SIG-M5 treated with dmso at 0.1 percent for 504 hours (cell line): ENCODE results near the gene PRR7.

Experiments
- DNase-seq: peaks from one replicate; lab custom pipeline; 2025; ENCODE audit not compliant: unreplicated experiment; lab: John Stamatoyannopoulos, UW

PRR7 gene

DNA sequence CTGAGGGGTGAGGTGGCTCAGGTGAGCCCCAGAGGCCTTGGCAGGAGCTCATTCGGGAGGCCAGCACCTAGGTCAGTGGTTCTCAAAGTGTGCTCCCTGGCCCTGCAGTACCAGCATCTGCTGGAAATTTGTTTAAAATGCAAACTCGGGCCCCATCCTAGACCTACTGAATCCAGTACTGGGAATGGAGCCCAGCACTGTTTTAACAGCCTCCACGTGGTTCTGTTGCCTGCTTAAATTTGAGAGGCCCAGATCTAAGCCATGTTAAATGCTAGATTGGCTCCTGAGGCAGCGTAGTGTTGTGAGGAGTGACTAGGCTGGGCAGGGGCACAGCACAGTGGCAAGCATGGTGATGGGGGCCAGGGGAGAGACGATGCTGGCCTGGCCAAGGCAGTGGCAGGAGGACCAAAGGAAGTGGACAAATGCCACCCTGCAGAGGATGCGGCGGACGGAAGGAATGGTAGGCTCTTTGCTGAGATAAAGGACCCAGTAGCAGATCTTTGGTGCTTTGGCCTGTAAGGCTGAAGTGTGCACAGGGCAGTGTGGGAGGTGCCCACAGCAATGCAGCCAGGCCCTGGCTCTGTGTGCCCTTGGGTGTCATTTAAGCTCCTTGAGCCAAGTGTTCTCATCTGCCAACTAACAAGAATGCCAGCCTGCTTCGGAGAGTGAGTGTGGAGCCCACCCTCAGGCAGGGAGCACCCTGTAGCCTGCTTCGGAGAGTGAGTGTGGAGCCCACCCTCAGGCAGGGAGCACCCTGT lies 4.2 kb downstream of the PRR7 start:
- no peak for DNase-seq

GRCh38 chr5:177452688-177453638 lies 6.3 kb downstream of the PRR7 start:
- no peak for DNase-seq

DNA sequence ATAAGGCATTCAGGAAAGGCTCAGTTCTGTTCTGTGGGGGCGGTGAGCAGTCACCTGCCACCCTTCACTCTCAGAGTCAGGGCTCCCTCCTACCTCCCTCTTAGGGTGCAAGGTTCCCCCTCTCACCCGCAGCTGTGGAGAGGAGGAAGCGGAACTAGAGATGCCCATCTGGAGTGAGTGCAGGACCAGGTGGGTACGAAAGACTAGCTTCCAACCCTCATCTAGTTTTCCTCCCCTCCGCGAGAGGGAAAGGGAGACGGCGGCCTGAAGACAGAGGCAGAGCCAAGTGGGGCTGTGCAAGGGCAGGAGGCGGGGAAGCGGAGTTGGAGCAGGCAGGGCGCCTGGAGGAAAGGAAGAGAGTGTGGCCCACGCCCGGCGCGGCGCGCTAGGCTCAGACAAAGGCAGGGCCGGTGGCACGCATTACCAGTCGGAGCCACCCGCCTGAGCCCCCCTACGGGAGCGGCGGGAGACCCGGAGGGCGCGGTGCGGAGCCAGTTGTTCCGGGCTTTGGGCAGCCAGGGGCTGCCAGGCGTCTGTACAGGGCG lies 7.3 kb downstream of the PRR7 start:
- no peak for DNase-seq

- peak; percentile 90 for DNase-seq
These were observed 7.9 kb downstream of the PRR7 start for GRCh38 chr5:177454397-177455035.

- peak; percentile 79 for DNase-seq
These were observed 8.5 kb downstream of the PRR7 start for GRCh38 chr5:177455036-177455660.

- DNase-seq: peak; percentile 92
These were observed 9.3 kb downstream of the PRR7 start for GRCh38 chr5:177455661-177456590.

GRCh38 chr5:177456591-177456964 lies 10.0 kb downstream of the PRR7 start:
- DNase-seq: no peak

GRCh38 chr5:177456976-177457851 lies 10.6 kb downstream of the PRR7 start:
- DNase-seq: peak; percentile 98

- DNase-seq: no peak
These were observed 11.5 kb downstream of the PRR7 start for GRCh38 chr5:177457852-177458681.

- DNase-seq: no peak
These were observed 12.3 kb downstream of the PRR7 start for GRCh38 chr5:177458912-177459350.

GRCh38 chr5:177459357-177459756 lies 12.7 kb downstream of the PRR7 start:
- no peak for DNase-seq

- no peak for DNase-seq
These were observed 13.4 kb downstream of the PRR7 start for GRCh38 chr5:177459819-177460628.

DNA sequence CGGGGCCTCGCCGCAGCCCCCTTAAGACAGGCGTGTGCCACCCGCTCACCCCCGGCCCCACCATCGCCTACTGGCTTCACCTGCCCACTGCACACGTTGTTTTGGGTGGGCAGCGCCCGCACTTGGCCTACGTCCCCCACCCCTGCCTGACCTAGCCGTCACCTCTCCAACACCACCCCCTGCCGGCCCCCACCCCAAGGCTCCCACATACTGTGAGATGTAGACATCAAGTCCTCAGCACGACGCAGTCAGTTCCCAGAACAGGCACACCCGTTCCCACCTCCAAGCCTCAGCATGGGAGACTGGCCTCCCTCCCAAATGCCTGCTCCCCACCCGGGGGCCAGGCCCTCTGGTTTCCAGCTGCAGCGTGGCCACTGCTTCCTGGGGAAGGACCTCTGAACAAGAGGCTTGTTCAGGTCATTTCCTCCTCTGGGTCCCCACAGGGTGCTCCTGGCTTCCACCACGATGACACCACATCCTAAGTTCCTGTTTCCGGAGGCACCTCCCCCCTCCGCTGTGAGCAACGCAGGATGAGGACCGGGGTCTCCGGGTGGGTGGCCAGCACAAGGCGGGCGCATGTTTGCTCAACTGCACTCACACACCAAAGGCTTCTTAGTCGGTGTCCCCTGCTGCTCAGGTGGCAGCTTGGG lies 15.5 kb downstream of the PRR7 start:
- peak; percentile 80 for DNase-seq

DNA sequence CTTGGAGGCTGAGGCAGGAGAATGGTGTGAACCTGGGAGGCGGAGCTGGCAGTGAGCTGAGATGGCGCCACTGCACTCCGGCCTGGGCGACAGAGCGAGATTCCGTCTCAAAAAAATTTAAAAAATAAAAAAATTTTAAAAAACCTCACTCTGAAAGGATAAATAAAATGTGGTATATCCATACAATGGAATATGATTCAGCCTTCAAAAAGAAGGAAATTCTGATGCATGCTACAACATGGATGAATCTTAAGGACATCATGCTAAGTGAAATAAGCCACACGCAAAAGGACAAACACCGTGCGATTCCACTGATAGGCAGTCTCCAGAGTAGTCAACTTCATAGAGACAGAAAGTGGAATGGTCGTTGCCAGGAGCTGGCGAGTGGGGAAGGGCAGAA lies 18.4 kb downstream of the PRR7 start:
- no peak for DNase-seq

- DNase-seq: no peak
These were observed 20.2 kb downstream of the PRR7 start for GRCh38 chr5:177466861-177467260.

DNA sequence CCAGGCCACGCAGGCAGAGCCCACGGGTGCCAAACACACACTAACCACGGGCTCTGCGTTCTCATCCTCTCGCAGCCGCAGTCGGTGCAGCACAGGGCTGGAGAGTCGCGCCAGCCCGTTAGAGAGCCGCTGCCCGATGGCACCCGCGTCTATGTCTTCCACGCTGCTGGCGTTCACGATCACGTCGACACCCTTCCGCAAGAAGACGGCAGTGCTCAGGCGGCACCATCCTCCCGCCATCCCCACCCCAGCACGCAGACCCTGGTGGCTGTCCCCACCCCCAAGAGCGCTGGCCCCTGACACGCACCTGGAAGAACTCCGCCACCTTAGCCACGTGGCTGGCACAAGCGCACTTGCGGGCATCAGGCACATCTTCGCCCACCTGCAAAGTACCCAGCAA lies 20.8 kb downstream of the PRR7 start:
- no peak for DNase-seq

- DNase-seq: no peak
These were observed 21.7 kb downstream of the PRR7 start for GRCh38 chr5:177468329-177468684.
